ENCODE measurements around the gene DISC1.

DNA sequence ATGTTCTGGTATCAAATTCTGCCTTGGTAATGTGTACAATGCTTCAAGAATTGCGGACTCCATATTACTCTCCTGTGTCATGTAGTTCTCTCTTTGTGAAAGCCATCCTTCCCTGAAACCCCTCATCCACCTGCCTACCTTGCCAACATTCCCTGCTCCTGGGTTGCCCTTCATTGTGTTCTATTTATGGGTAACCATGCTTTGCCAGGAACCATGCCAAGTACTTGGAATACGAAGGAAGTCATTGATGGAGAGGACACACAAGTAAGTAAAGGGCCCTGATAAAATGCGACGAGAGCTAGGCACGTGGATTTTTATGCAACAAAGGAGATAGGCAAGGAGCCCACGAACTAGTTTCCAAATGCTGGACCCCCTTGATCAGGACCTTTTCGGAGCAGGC, 300.8 kb downstream of the DISC1 start:
- TF ChIP-seq CTCF (IDR thresholded peaks at IDR 0.05) = no peak
- TF ChIP-seq POLR2A (IDR thresholded peaks at IDR 0.05) = no peak
